Kasumi-1 (cell line): ENCODE results near the gene XKR8.

Experiments
- DNase-seq, 2 experiments: peaks; one replicate each; lab custom pipeline; 2025; lab: John Stamatoyannopoulos, UW

The XKR8 gene

GRCh38 chr1:27959792-27960603 lies at the start of gene XKR8:
Gene XKR8, plus strand, starts transcription at chr1:27959973. Its CDS starts 97 bp downstream, at chr1:27960070.
- peak; percentile 68 to 74 for DNase-seq

GRCh38 chr1:27912429-27912828 lies 47.3 kb upstream of the XKR8 start:
- DNase-seq, result no peak

- DNase-seq, result no peak
Observed at GRCh38 chr1:27915082-27915575, 44.6 kb upstream of the XKR8 start.

GRCh38 chr1:27922272-27922671 lies 37.5 kb upstream of the XKR8 start:
- DNase-seq, result no peak

- no peak for DNase-seq
Observed at GRCh38 chr1:27928216-27928954, 31.4 kb upstream of the XKR8 start.

- DNase-seq, result no peak
Observed at GRCh38 chr1:27931184-27931583, 28.6 kb upstream of the XKR8 start.

- peak; percentile 79 to 80 for DNase-seq
Observed at GRCh38 chr1:27931759-27932158, 28.0 kb upstream of the XKR8 start.

GRCh38 chr1:27934818-27935549 lies 24.8 kb upstream of the XKR8 start, which contains the start of gene SMPDL3B:
Gene SMPDL3B, plus strand, starts transcription at chr1:27935000. Its CDS starts 184 bp downstream, at chr1:27935184.
- DNase-seq, result peak; percentile 55 to 56

- DNase-seq, result no peak
Observed at GRCh38 chr1:27935721-27936120, 24.1 kb upstream of the XKR8 start.

GRCh38 chr1:27936370-27936769 lies 23.4 kb upstream of the XKR8 start:
- DNase-seq, result no peak

GRCh38 chr1:27937524-27937836 lies 22.3 kb upstream of the XKR8 start:
- DNase-seq, result no peak

- no peak for DNase-seq
Observed at GRCh38 chr1:27938488-27938887, 21.3 kb upstream of the XKR8 start.

GRCh38 chr1:27940297-27940696 lies 19.5 kb upstream of the XKR8 start:
- DNase-seq, result peak; percentile 68 to 74

- DNase-seq, result no peak
Observed at GRCh38 chr1:27940870-27941560, 18.8 kb upstream of the XKR8 start.

- no peak for DNase-seq
Observed at GRCh38 chr1:27941671-27942540, 17.9 kb upstream of the XKR8 start.

- DNase-seq, result no peak
Observed at GRCh38 chr1:27945020-27945419, 14.8 kb upstream of the XKR8 start.

- no peak for DNase-seq
Observed at GRCh38 chr1:27949027-27949426, 10.7 kb upstream of the XKR8 start.

GRCh38 chr1:27951396-27951795 lies 8.4 kb upstream of the XKR8 start:
- DNase-seq, result no peak

- no peak for DNase-seq
Observed at GRCh38 chr1:27952147-27952546, 7.6 kb upstream of the XKR8 start.

GRCh38 chr1:27954186-27954585 lies 5.6 kb upstream of the XKR8 start:
- no peak for DNase-seq

- DNase-seq, result no peak
Observed at GRCh38 chr1:27955076-27955475, 4.7 kb upstream of the XKR8 start.
